Measurements from ENCODE around the gene HM13.

- TF ChIP-seq POLR2AphosphoS5 (IDR thresholded peaks at IDR 0.05) (no peak), CTCF (IDR thresholded peaks at IDR 0.05) (no peak)
These were observed 76.5 kb downstream of the HM13 start for GRCh38 chr20:31590717-31591225.
